K562 (cell line): ENCODE data around the gene HTRA3. TPM values are rescaled to one million over a fixed set of nuclear protein-coding genes. Genes with fewer than 3 reads are reported as not detected.

Experiments used
- ATF3 ChIP-seq, 2 experiments: fragments of 450-650 bp in 1 of 2; sonication (generic) in 1 of 2; formaldehyde crosslinking in 1 of 2; IDR thresholded peaks in 1 of 2; conservative IDR thresholded peaks in 1 of 2; 2 replicates each; pipeline versions ENCODE4 v1.6.1 to v1.8.1; 2016 to 2023; ENCODE audit warnings: mild to moderate bottlenecking in 2 of 2, moderate library complexity in 2 of 2, inconsistent platforms in 1 of 2, missing genetic modification reagents in 1 of 2
- CSDE1 ChIP-seq, 2 experiments: fragments of 450-650 bp; IDR thresholded peaks; 2 replicates each; pipeline ENCODE4 v1.6.1; 2016; ENCODE audit warnings: mild to moderate bottlenecking in 1 of 2
- ELF4 ChIP-seq: fragments of 450-650 bp; formaldehyde crosslinking; IDR thresholded peaks from 2 replicates; pipeline ENCODE4 v1.4.0; 2022; ENCODE audit warnings: missing genetic modification characterization
- ESRRA ChIP-seq: fragments of 450-650 bp; IDR thresholded peaks from 2 replicates; pipeline ENCODE4 v1.6.1; 2014; ENCODE audit warnings: low read depth, mild to moderate bottlenecking, moderate library complexity, borderline replicate concordance
- ETV1 ChIP-seq: fragments of 450-650 bp; conservative IDR thresholded peaks from 2 replicates; pipeline ENCODE4 v1.6.1; 2016; ENCODE audit warnings: missing genetic modification characterization, control low read depth, low read depth, missing compliant biosample characterization
- HDAC2 ChIP-seq: fragments of 450-650 bp; IDR thresholded peaks from 2 replicates; pipeline ENCODE4 v1.6.1; 2016; ENCODE audit warnings: mild to moderate bottlenecking
- NFATC3 ChIP-seq: fragments of 450-650 bp; IDR thresholded peaks from 2 replicates; pipeline ENCODE4 v1.6.1; 2017; ENCODE audit warnings: mild to moderate bottlenecking
- PHB2 ChIP-seq: fragments of 450-650 bp; IDR thresholded peaks from 2 replicates; pipeline ENCODE4 v1.6.1; 2017; ENCODE audit warnings: low read depth
- PML ChIP-seq: IDR thresholded peaks from 2 replicates; pipeline ENCODE4 v1.6.1; 2012; ENCODE audit warnings: low read length, inconsistent platforms
- RBM17 ChIP-seq: fragments of 200-400 bp; formaldehyde crosslinking; IDR thresholded peaks from 2 replicates; pipeline ENCODE4 v1.6.1; 2017; ENCODE audit warnings: low read depth, mild to moderate bottlenecking, low read length, borderline replicate concordance
- SIRT6 ChIP-seq: IDR thresholded peaks from one replicate; pipeline ENCODE4 v1.6.1; 2012; ENCODE audit warnings: low read depth, mild to moderate bottlenecking, control low read depth, inconsistent platforms, low read length, moderate library complexity
- SMC3 ChIP-seq: conservative IDR thresholded peaks from 2 replicates; pipeline ENCODE4 v1.6.1; 2011; ENCODE audit warnings: low read depth, low read length, improper control_type of control experiment; ENCODE audit not compliant: insufficient read depth
- TAF1 ChIP-seq: IDR thresholded peaks from 2 replicates; pipeline ENCODE4 v1.6.1; 2011; ENCODE audit warnings: mild to moderate bottlenecking, low read length, moderate library complexity; ENCODE audit not compliant: insufficient read depth, control insufficient read depth, severe bottlenecking; ENCODE audit errors: extremely low read depth
- TBL1XR1 ChIP-seq, 2 experiments: IDR thresholded peaks; 2 replicates each; pipeline ENCODE4 v1.6.1; 2012; ENCODE audit warnings: improper control_type of control experiment in 2 of 2, low read length in 2 of 2, mild to moderate bottlenecking in 1 of 2
- ZNF175 ChIP-seq: fragments of 200-800 bp; sonication (Bioruptor generic); IDR thresholded peaks from 2 replicates; pipeline ENCODE4 v1.6.1; 2016; ENCODE audit warnings: low read depth, mild to moderate bottlenecking, missing genetic modification characterization, missing compliant biosample characterization
- ZNF197 ChIP-seq: fragments of 200-800 bp; sonication (Bioruptor generic); IDR thresholded peaks from 2 replicates; pipeline ENCODE4 v1.6.1; 2016; ENCODE audit warnings: low read depth, missing genetic modification characterization, missing compliant biosample characterization
- ZNF282 ChIP-seq: sonication (generic); formaldehyde crosslinking; IDR thresholded peaks from 2 replicates; pipeline ENCODE4 v1.8.1; 2023; ENCODE audit warnings: missing genetic modification reagents
- polyA plus RNA-seq, 8 experiments: library from polyadenylated mRNA; depleted of rRNA in 4 of 8; stranded (reverse) in 5 of 8; unstranded in 3 of 8; fragments of >200 nt; fragmentation: Nextera tagmentation in 2 of 8; fragmentation: Illumina TruSeq in 1 of 8; extraction: Ambion mirVana in 2 of 8; extraction: Trizol in 1 of 8; gene quantifications; 2 replicates each; pipeline versions ENCODE4 v1.2.1 to v1.2.3, GENCODE V29; 2011 to 2014; ENCODE audit warnings: inconsistent platforms in 1 of 8, missing spikeins in 1 of 8
- total RNA-seq, 7 experiments: library from RNA; depleted of rRNA in 6 of 7; stranded (reverse); fragments of >200 nt in 6 of 7; fragmentation: Illumina TruSeq in 2 of 7; extraction: Trizol in 2 of 7; gene quantifications; 2 replicates each; pipeline versions ENCODE4 v1.2.1 to v1.2.3, GENCODE V29; 2011 to 2021; ENCODE audit warnings: low replicate concordance in 1 of 7
- TF ChIP-seq, protein P1 (sequence below): fragments of 150-350 bp; IDR thresholded peaks from 2 replicates; pipeline ENCODE4 v1.6.1; 2014; ENCODE audit warnings: low read depth, mild to moderate bottlenecking, low read length, borderline replicate concordance
- TF ChIP-seq, protein P2 (sequence below): sonication (generic); formaldehyde crosslinking; IDR thresholded peaks from 2 replicates; pipeline ENCODE4 v1.8.1; 2023; ENCODE audit warnings: mild to moderate bottlenecking, missing genetic modification reagents
- TF ChIP-seq, protein P3 (sequence below): sonication (generic); formaldehyde crosslinking; IDR thresholded peaks from 2 replicates; pipeline ENCODE4 v1.9.0; 2022; ENCODE audit warnings: mild to moderate bottlenecking, missing genetic modification reagents

HTRA3 gene
- total and polyA plus RNA-seq, 9 of the 15 experiments (the other 6 are each of a cell fraction or from before 2014, with no cell fraction given), result 0.04 TPM; not detected in 8

DNA sequence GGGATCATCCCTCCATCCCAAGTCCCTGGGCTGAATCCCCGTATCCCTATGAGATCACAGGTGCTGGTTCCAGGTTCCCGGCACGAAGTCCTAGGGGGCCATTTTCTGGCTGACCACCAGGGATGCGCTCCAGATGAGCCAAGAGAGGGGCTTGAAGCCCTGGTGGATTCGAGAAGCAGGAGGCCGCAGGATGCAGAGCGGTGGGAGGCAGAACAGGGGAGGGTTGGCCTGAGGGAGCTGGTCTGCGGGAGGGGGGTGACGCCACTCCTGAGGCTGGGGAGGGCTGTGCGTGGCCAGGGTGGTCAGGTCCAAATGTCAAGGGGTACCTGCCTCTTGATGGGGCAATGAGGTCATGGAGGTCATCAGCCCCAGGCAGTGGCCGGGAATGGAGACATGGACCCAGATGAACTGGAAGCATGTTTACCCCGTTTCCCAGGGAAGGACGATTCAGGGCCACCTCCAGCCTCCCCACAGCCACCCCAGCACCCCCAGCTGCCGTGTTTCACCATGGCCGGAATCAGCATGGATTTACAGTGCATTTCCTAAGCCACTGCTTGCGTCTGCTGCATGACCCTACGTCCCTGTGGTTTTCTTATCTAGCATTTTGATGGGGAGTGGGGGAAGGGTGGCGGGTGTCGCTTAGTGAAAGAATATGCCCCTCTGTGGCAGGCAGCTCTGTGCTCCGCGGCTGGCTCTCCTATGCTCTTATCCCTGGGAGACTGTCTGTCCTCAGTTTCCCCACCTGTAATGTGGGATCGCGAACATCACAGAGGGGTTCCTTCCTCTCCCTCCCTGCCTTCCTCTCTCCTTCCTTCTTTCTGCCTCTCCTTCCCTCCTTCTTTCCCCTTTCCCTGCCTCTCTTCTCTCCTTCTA lies 17.0 kb upstream of the HTRA3 start (continued):
- peak; percentile 73 for TF ChIP-seq ATF3 (IDR thresholded peaks at IDR 0.05)
- no peak for TF ChIP-seq ATF3 (CRISPR knock-in tag; conservative IDR thresholded peaks at IDR 0.05)
- TF ChIP-seq HDAC2, result peak; percentile 85; the same call in 1 of the 2 replicates
- TF ChIP-seq ZNF197 (CRISPR knock-in tag), result no peak
- TF ChIP-seq SIRT6, result no peak
- no peak for TF ChIP-seq PHB2
- TF ChIP-seq, protein P1, sequence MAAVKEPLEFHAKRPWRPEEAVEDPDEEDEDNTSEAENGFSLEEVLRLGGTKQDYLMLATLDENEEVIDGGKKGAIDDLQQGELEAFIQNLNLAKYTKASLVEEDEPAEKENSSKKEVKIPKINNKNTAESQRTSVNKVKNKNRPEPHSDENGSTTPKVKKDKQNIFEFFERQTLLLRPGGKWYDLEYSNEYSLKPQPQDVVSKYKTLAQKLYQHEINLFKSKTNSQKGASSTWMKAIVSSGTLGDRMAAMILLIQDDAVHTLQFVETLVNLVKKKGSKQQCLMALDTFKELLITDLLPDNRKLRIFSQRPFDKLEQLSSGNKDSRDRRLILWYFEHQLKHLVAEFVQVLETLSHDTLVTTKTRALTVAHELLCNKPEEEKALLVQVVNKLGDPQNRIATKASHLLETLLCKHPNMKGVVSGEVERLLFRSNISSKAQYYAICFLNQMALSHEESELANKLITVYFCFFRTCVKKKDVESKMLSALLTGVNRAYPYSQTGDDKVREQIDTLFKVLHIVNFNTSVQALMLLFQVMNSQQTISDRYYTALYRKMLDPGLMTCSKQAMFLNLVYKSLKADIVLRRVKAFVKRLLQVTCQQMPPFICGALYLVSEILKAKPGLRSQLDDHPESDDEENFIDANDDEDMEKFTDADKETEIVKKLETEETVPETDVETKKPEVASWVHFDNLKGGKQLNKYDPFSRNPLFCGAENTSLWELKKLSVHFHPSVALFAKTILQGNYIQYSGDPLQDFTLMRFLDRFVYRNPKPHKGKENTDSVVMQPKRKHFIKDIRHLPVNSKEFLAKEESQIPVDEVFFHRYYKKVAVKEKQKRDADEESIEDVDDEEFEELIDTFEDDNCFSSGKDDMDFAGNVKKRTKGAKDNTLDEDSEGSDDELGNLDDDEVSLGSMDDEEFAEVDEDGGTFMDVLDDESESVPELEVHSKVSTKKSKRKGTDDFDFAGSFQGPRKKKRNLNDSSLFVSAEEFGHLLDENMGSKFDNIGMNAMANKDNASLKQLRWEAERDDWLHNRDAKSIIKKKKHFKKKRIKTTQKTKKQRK, result no peak
- TF ChIP-seq CSDE1 (IDR thresholded peaks at IDR 0.05), result no peak
- no peak for TF ChIP-seq NFATC3
- peak; percentile 88 for TF ChIP-seq ETV1 (tag)
- peak; percentile 96 for TF ChIP-seq ZNF175 (CRISPR knock-in tag)
- peak; percentile 96 for TF ChIP-seq ESRRA
- TF ChIP-seq, protein P2, sequence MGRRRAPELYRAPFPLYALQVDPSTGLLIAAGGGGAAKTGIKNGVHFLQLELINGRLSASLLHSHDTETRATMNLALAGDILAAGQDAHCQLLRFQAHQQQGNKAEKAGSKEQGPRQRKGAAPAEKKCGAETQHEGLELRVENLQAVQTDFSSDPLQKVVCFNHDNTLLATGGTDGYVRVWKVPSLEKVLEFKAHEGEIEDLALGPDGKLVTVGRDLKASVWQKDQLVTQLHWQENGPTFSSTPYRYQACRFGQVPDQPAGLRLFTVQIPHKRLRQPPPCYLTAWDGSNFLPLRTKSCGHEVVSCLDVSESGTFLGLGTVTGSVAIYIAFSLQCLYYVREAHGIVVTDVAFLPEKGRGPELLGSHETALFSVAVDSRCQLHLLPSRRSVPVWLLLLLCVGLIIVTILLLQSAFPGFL, result no peak
- TF ChIP-seq ELF4 (CRISPR knock-in tag), result 0 out of 2 replicates have a peak, but pooled peaks have one; percentile 41
- no peak for TF ChIP-seq TAF1
- TF ChIP-seq RBM17, result no peak
- TF ChIP-seq, protein P3, sequence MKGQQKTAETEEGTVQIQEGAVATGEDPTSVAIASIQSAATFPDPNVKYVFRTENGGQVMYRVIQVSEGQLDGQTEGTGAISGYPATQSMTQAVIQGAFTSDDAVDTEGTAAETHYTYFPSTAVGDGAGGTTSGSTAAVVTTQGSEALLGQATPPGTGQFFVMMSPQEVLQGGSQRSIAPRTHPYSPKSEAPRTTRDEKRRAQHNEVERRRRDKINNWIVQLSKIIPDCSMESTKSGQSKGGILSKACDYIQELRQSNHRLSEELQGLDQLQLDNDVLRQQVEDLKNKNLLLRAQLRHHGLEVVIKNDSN (CRISPR knock-in tag), result no peak; the same call in 1 of the 2 replicates
- TF ChIP-seq PML, result peak; percentile 59; the same call in 1 of the 2 replicates
- no peak for TF ChIP-seq SMC3
- TF ChIP-seq TBL1XR1 (IDR thresholded peaks at IDR 0.05; ENCODE audit: low read length in 2 of 2), result peak in 1 of 2 experiments; percentile 84; a peak in 1 of 4 replicates
- no peak for TF ChIP-seq ZNF282 (CRISPR knock-in tag)
